ENCODE results near the gene KCNH8.

KCNH8 gene

GRCh38 chr3:19436746-19437145, 288.4 kb downstream of the KCNH8 start:
- H3K4me1 Mint-ChIP-seq = no peaks in the 10 kb centered on the region
- ATAC-seq (no peak), DNase-seq (no peak)
- H3K4me3 Mint-ChIP-seq = no peak overlapping the region
- no peaks in the 10 kb centered on the region for H3K27me3 Mint-ChIP-seq
- peaks cover 0 to 2% of the 10 kb centered on the region in 2 donors for H3K9me3 Mint-ChIP-seq
- H3K27ac Mint-ChIP-seq = no peak overlapping the region

DNA sequence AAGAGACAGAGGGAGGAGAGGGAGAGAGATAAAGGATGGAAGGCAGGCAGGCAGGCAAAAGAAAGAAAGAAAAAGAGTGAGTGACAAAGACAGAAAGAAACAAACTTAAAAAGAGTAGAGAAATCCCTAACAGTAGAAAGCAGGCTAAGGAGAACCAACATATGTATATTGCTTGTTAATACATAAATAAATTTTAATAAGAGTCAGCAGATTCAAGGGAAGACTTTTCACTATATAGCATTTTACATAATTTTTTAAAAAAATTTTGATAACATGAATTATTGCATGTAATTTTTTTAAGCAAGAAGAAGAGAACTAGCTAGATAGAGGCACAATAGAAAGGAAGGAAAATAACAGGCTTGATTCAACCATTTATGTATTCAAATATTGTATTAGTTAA, 291.6 kb downstream of the KCNH8 start:
- Mint-ChIP-seq H3K27ac (no peak overlapping the region), H3K4me3 (no peak overlapping the region), H3K27me3 (no peaks in the 10 kb centered on the region), H3K9me3 (no peaks in the 10 kb centered on the region), H3K4me1 (no peaks in the 10 kb centered on the region)
- DNase-seq = no peak
- no peak for ATAC-seq

GRCh38 chr3:19446138-19446537, 297.8 kb downstream of the KCNH8 start:
- Mint-ChIP-seq H3K9me3 (no peaks in the 10 kb centered on the region), H3K27ac (no peak overlapping the region), H3K4me1 (peaks cover 7% of the 10 kb centered on the region), H3K4me3 (no peak overlapping the region), H3K27me3 (no peaks in the 10 kb centered on the region)
- DNase-seq = no peak
- no peak for ATAC-seq

- no peak for ATAC-seq
- DNase-seq = no peak
- Mint-ChIP-seq H3K4me1 (peaks cover 7% of the 10 kb centered on the region), H3K27me3 (no peaks in the 10 kb centered on the region), H3K9me3 (no peaks in the 10 kb centered on the region), H3K27ac (no peak overlapping the region), H3K4me3 (no peak overlapping the region)
Measured at GRCh38 chr3:19446687-19447086, 298.4 kb downstream of the KCNH8 start.

DNA sequence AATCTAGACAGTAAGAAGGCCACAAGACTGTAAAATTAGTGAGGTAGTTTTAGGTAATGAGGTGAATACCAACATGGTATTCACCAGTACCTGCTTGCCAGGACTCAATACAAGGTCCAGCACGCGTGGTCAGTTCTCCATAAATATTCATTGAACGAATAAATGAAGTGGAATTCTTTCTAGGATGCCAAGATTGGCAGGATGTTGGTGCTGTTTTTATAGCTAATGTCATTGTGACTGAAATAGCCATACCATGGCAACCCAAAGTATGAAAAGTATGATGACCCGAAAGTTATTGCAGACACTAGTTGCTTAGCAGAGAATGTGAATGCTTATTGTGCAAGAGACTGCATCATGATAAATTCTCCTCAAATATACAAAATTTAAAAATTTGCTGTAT, 307.2 kb downstream of the KCNH8 start:
- no peaks in the 10 kb centered on the region for H3K4me1 Mint-ChIP-seq
- DNase-seq (no peak), ATAC-seq (no peak)
- H3K27ac Mint-ChIP-seq = no peak overlapping the region
- H3K4me3 Mint-ChIP-seq = no peak overlapping the region
- peaks cover 0 to 5% of the 10 kb centered on the region in 2 donors for H3K9me3 Mint-ChIP-seq
- no peaks in the 10 kb centered on the region for H3K27me3 Mint-ChIP-seq

- ATAC-seq = no peak
- DNase-seq = no peak
- H3K27me3 Mint-ChIP-seq = no peaks in the 10 kb centered on the region
- peaks cover 0 to 7% of the 10 kb centered on the region in 2 donors for H3K9me3 Mint-ChIP-seq
- H3K4me1 Mint-ChIP-seq = no peaks in the 10 kb centered on the region
- no peak overlapping the region for H3K4me3 Mint-ChIP-seq
- no peak overlapping the region for H3K27ac Mint-ChIP-seq
Measured at GRCh38 chr3:19456738-19457137, 308.4 kb downstream of the KCNH8 start.

GRCh38 chr3:19457449-19457848, 309.1 kb downstream of the KCNH8 start:
- no peaks in the 10 kb centered on the region for H3K27me3 Mint-ChIP-seq
- no peaks in the 10 kb centered on the region for H3K4me1 Mint-ChIP-seq
- no peak overlapping the region for H3K27ac Mint-ChIP-seq
- no peak overlapping the region for H3K4me3 Mint-ChIP-seq
- ATAC-seq (no peak), DNase-seq (no peak)
- peaks cover 0 to 7% of the 10 kb centered on the region in 2 donors for H3K9me3 Mint-ChIP-seq

GRCh38 chr3:19467761-19468160, 319.5 kb downstream of the KCNH8 start:
- H3K27me3 Mint-ChIP-seq = no peaks in the 10 kb centered on the region
- ATAC-seq (no peak), DNase-seq (no peak)
- no peaks in the 10 kb centered on the region for H3K4me1 Mint-ChIP-seq
- H3K27ac Mint-ChIP-seq = no peak overlapping the region
- peaks cover 0 to 4% of the 10 kb centered on the region in 2 donors for H3K9me3 Mint-ChIP-seq
- H3K4me3 Mint-ChIP-seq = no peak overlapping the region

DNA sequence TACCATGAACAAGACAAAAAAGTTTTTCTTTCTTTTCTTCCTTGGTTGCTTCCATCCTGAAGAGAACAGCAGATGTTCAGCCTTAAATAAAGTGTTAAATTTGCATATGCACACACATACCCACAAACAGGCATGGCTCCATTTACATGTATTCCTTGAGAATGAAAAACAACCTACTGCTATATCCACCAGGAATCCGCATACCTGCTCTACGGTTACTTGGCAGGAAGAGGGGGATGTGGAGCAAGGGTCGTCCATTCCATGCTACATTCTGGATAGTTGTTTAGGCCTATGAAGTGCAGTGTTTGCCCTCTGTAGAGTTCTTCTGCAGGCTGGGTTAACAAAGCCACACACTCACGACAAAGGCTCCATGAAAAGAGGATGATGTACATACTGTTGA, 322.8 kb downstream of the KCNH8 start:
- no peak for ATAC-seq
- no peak overlapping the region for H3K4me3 Mint-ChIP-seq
- H3K9me3 Mint-ChIP-seq = no peaks in the 10 kb centered on the region
- H3K27ac Mint-ChIP-seq = no peak overlapping the region
- H3K27me3 Mint-ChIP-seq = no peaks in the 10 kb centered on the region
- no peak for DNase-seq
- H3K4me1 Mint-ChIP-seq = no peaks in the 10 kb centered on the region

GRCh38 chr3:19473971-19474580, 325.8 kb downstream of the KCNH8 start:
- no peaks in the 10 kb centered on the region for H3K9me3 Mint-ChIP-seq
- H3K4me3 Mint-ChIP-seq = no peak overlapping the region
- ATAC-seq (no peak), DNase-seq (no peak)
- no peaks in the 10 kb centered on the region for H3K4me1 Mint-ChIP-seq
- no peaks in the 10 kb centered on the region for H3K27me3 Mint-ChIP-seq
- no peak overlapping the region for H3K27ac Mint-ChIP-seq

- H3K9me3 Mint-ChIP-seq = no peaks in the 10 kb centered on the region
- no peak for ATAC-seq
- H3K27me3 Mint-ChIP-seq = no peaks in the 10 kb centered on the region
- H3K4me1 Mint-ChIP-seq = no peaks in the 10 kb centered on the region
- no peak for DNase-seq
- no peak overlapping the region for H3K4me3 Mint-ChIP-seq
- H3K27ac Mint-ChIP-seq = no peak overlapping the region
Measured at GRCh38 chr3:19476281-19476680, 328.0 kb downstream of the KCNH8 start.

- no peak for ATAC-seq
- Mint-ChIP-seq H3K27me3 (no peaks in the 10 kb centered on the region), H3K4me1 (no peaks in the 10 kb centered on the region)
Measured at GRCh38 chr3:19485267-19485666, 337.0 kb downstream of the KCNH8 start.

GRCh38 chr3:19487386-19487785, 339.1 kb downstream of the KCNH8 start:
- no peaks in the 10 kb centered on the region for H3K4me1 Mint-ChIP-seq
- H3K4me3 Mint-ChIP-seq = no peak overlapping the region
- no peak for DNase-seq

More at GRCh38 chr3:19485267-19485666, 337.0 kb downstream of the KCNH8 start:
- no peak overlapping the region for H3K27ac Mint-ChIP-seq
- H3K4me3 Mint-ChIP-seq = no peak overlapping the region
- no peaks in the 10 kb centered on the region for H3K9me3 Mint-ChIP-seq
- DNase-seq = no peak

GRCh38 chr3:19488939-19489338, 340.6 kb downstream of the KCNH8 start:
- Mint-ChIP-seq H3K4me1 (no peaks in the 10 kb centered on the region), H3K27ac (no peak overlapping the region), H3K27me3 (no peaks in the 10 kb centered on the region), H3K9me3 (peaks cover 0 to 9% of the 10 kb centered on the region in 2 donors), H3K4me3 (no peak overlapping the region)
- ATAC-seq (no peak), DNase-seq (no peak)

More at GRCh38 chr3:19487386-19487785, 339.1 kb downstream of the KCNH8 start:
- ATAC-seq = no peak
- Mint-ChIP-seq H3K27ac (no peak overlapping the region), H3K27me3 (no peaks in the 10 kb centered on the region), H3K9me3 (peaks cover 0 to 2% of the 10 kb centered on the region in 2 donors)

DNA sequence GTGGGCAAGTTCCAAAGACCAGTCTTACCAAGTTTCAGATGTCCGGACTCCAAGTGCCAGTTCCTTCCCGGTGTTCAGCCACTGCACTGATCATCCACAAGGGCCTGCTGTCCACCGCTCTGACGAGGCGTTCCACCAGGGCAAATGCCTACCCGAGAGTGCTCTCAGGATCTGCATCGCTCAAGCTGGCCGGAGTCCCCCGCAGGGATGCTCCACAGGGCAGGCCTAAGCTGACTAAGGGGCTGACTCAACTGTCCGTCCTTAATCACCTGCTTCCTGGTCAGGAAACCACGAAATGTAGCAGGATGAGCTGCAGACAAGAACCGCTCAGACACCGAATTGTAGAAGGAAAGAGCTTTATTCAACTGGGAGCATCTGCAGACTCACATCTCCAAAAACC, 341.6 kb downstream of the KCNH8 start:
- Mint-ChIP-seq H3K4me3 (no peak overlapping the region), H3K4me1 (no peaks in the 10 kb centered on the region), H3K27ac (no peak overlapping the region), H3K9me3 (peaks cover 0 to 9% of the 10 kb centered on the region in 2 donors), H3K27me3 (no peaks in the 10 kb centered on the region)
- DNase-seq = no peak
- ATAC-seq = no peak

GRCh38 chr3:19506171-19506570, 357.9 kb downstream of the KCNH8 start:
- DNase-seq = no peak
- H3K27me3 Mint-ChIP-seq = no peaks in the 10 kb centered on the region
- no peaks in the 10 kb centered on the region for H3K9me3 Mint-ChIP-seq
- H3K4me3 Mint-ChIP-seq = no peak overlapping the region
- peak overlapping the region in 1 of 2 donors; percentile 22 for H3K27ac Mint-ChIP-seq
- no peaks in the 10 kb centered on the region for H3K4me1 Mint-ChIP-seq
- ATAC-seq = no peak

- no peak overlapping the region for H3K4me3 Mint-ChIP-seq
- H3K27me3 Mint-ChIP-seq = no peaks in the 10 kb centered on the region
- no peaks in the 10 kb centered on the region for H3K4me1 Mint-ChIP-seq
- DNase-seq (no peak), ATAC-seq (no peak)
- H3K9me3 Mint-ChIP-seq = no peaks in the 10 kb centered on the region
- H3K27ac Mint-ChIP-seq = no peak overlapping the region
Measured at GRCh38 chr3:19522305-19522704, 374.0 kb downstream of the KCNH8 start.

Measured in stimulated activated naive CD8-positive, alpha-beta T cell treated with anti-CD3 and anti-CD28 coated beads, Interleukin-15, amount 100 ng/mL, for 72 hours (primary cell).